SK-N-SH (cell line): ENCODE measurements around the gene FYN. TPM values are rescaled to one million over a fixed set of nuclear protein-coding genes. Genes with fewer than 3 reads are reported as not detected.

Experiments used
- CTCF ChIA-PET: fragments of 300-600, 350-600 bp; formaldehyde crosslinking; extraction: SDS; loops from one replicate; lab custom pipeline; 2021; lab: Yijun Ruan, JAX
- POLR2A ChIA-PET: fragments of 350-600 bp; sonication (Branson Sonifier 250); formaldehyde crosslinking; extraction: SDS; loops from one replicate; lab custom pipeline; 2020; ENCODE audit warnings: antibody characterized with exemption, inconsistent platforms; lab: Yijun Ruan, JAX
- DNase-seq: peaks from one replicate; pipeline ENCODE4 v3.0.0; 2012
- H2AFZ ChIP-seq: fragments of 200-600 bp; sonication (generic); 2 replicates; pipeline ENCODE4 v1.8.1; 2016; ENCODE audit warnings: antibody characterized with exemption, mild to moderate bottlenecking, low read depth
- H3F3A ChIP-seq: fragments of 200-600 bp; sonication (generic); replicated peaks from 2 replicates; pipeline ENCODE3; 2016; ENCODE audit warnings: antibody characterized with exemption, mild to moderate bottlenecking; ENCODE audit not compliant: insufficient read depth
- H3K27ac ChIP-seq, 2 experiments: fragments of 200-500 bp in 1 of 2; fragments of 200-600 bp in 1 of 2; sonication (Bioruptor generic) in 1 of 2; sonication (generic), shearing (Covaris generic) in 1 of 2; 2 replicates each; pipeline versions ENCODE4 v1.5.1 to v1.6.1; 2014 to 2016; ENCODE audit warnings: low read depth in 2 of 2, inconsistent platforms in 1 of 2, low read length in 1 of 2, mild to moderate bottlenecking in 1 of 2, mixed read lengths in 1 of 2
- H3K27me3 ChIP-seq: fragments of 200-600 bp; sonication (generic), shearing (Covaris generic); 2 replicates; pipeline ENCODE4 v1.6.1; 2016; ENCODE audit warnings: mixed run types; ENCODE audit not compliant: insufficient read depth
- H3K36me3 ChIP-seq, 2 experiments: fragments of 200-500 bp in 1 of 2; fragments of 200-600 bp in 1 of 2; sonication (Bioruptor generic) in 1 of 2; sonication (generic) in 1 of 2; replicated peaks in 1 of 2; 2 replicates each; pipeline versions ENCODE3 to v1.5.1; 2014 to 2016; ENCODE audit warnings: low read length in 1 of 2, mild to moderate bottlenecking in 1 of 2; ENCODE audit not compliant: insufficient read depth in 2 of 2, control insufficient read depth in 1 of 2
- H3K4me1 ChIP-seq, 2 experiments: fragments of 200-500 bp in 1 of 2; fragments of 200-600 bp in 1 of 2; sonication (Bioruptor generic) in 1 of 2; sonication (generic), shearing (Covaris generic) in 1 of 2; 2 replicates each; pipeline versions ENCODE4 v1.5.1 to v1.6.1; 2014 to 2016; ENCODE audit warnings: low read depth in 1 of 2, low read length in 1 of 2, mixed run types in 1 of 2; ENCODE audit not compliant: insufficient read depth in 2 of 2, control insufficient read depth in 1 of 2
- H3K4me2 ChIP-seq: fragments of 200-600 bp; sonication (generic), shearing (Covaris generic); 2 replicates; pipeline ENCODE4 v1.6.1; 2017; ENCODE audit warnings: mixed run types
- H3K4me3 ChIP-seq, 2 experiments: fragments of 200-500 bp in 1 of 2; fragments of 200-600 bp in 1 of 2; sonication (Bioruptor generic) in 1 of 2; sonication (generic), shearing (Covaris generic) in 1 of 2; 2 replicates each; pipeline versions ENCODE4 v1.5.1 to v1.8.1; 2014 to 2016; ENCODE audit warnings: low read depth in 2 of 2, inconsistent platforms in 1 of 2, low read length in 1 of 2, mild to moderate bottlenecking in 1 of 2, mixed read lengths in 1 of 2, moderate library complexity in 1 of 2
- H3K79me2 ChIP-seq: fragments of 200-600 bp; sonication (generic); 2 replicates; pipeline ENCODE4 v1.8.1; 2017; ENCODE audit warnings: mild to moderate bottlenecking; ENCODE audit not compliant: insufficient read depth
- H3K9ac ChIP-seq: fragments of 200-600 bp; sonication (generic); 2 replicates; pipeline ENCODE4 v1.6.1; 2017; ENCODE audit warnings: mixed run types
- H3K9me2 ChIP-seq: fragments of 200-600 bp; sonication (generic); 2 replicates; pipeline ENCODE4 v1.6.1; 2017; ENCODE audit warnings: mixed run types
- H3K9me3 ChIP-seq: fragments of 200-600 bp; sonication (generic); 2 replicates; pipeline ENCODE4 v1.6.1; 2017; ENCODE audit warnings: mixed run types, mild to moderate bottlenecking, moderate library complexity
- H4K20me1 ChIP-seq: fragments of 200-600 bp; sonication (generic); 2 replicates; pipeline ENCODE4 v1.6.1; 2017; ENCODE audit warnings: mild to moderate bottlenecking, mixed run types; ENCODE audit not compliant: insufficient read depth
- ELF1 ChIP-seq: IDR thresholded peaks from 2 replicates; pipeline ENCODE4 v1.4.0; 2012
- EP300 ChIP-seq, 2 experiments: IDR thresholded peaks; 2 replicates each; pipeline versions ENCODE4 v1.4.0 to v1.6.1; 2012; ENCODE audit warnings: borderline replicate concordance in 1 of 2, low read depth in 1 of 2, low read length in 1 of 2
- MEF2A ChIP-seq: IDR thresholded peaks from 2 replicates; pipeline ENCODE4 v1.4.0; 2012; ENCODE audit warnings: low read depth, borderline replicate concordance
- NRF1 ChIP-seq: IDR thresholded peaks from 2 replicates; pipeline ENCODE4 v1.6.1; 2012; ENCODE audit warnings: low read depth, mild to moderate bottlenecking, low read length
- PBX3 ChIP-seq: IDR thresholded peaks from 2 replicates; pipeline ENCODE4; 2012
- RAD21 ChIP-seq: IDR thresholded peaks from 2 replicates; pipeline ENCODE4 v1.6.1; 2012; ENCODE audit warnings: mild to moderate bottlenecking, low read length
- RCOR1 ChIP-seq: fragments of 150-350 bp; IDR thresholded peaks from 2 replicates; pipeline ENCODE4 v1.6.1; 2017; ENCODE audit warnings: antibody characterized with exemption, low read length
- REST ChIP-seq: IDR thresholded peaks from 2 replicates; pipeline ENCODE4 v1.6.1; 2012; ENCODE audit warnings: mild to moderate bottlenecking, low read depth, low read length, moderate library complexity
- RFX5 ChIP-seq: IDR thresholded peaks from 2 replicates; pipeline ENCODE4 v1.6.1; 2012; ENCODE audit warnings: mild to moderate bottlenecking, improper control_type of control experiment, low read length
- RXRA ChIP-seq: IDR thresholded peaks from 2 replicates; pipeline ENCODE4 v1.4.0; 2012; ENCODE audit warnings: low read depth, mild to moderate bottlenecking, borderline replicate concordance
- SMC3 ChIP-seq: IDR thresholded peaks from 2 replicates; pipeline ENCODE4 v1.6.1; 2012; ENCODE audit warnings: low read depth, low read length, improper control_type of control experiment
- WGBS: methylation state at CpG from one replicate; pipeline ENCODE4 v1.1.6; 2017; ENCODE audit warnings: low lambda C conversion rate; 5-methylcytosine and 5-hydroxymethylcytosine counted together
- polyA plus RNA-seq, 3 experiments: library from polyadenylated mRNA; depleted of rRNA; stranded (reverse); fragments of >200 nt; gene quantifications; 2 replicates each; pipeline ENCODE4 v1.2.3, GENCODE V29; 2012
- TF ChIP-seq, protein P1 (sequence below): fragments of 150-350 bp; IDR thresholded peaks from 2 replicates; pipeline ENCODE4 v1.6.1; 2016; ENCODE audit warnings: mild to moderate bottlenecking, low read depth, low read length

FYN gene
- polyA plus RNA-seq, 1 of the 3 experiments (the other 2 are of a cell fraction): 31.0 TPM

DNA sequence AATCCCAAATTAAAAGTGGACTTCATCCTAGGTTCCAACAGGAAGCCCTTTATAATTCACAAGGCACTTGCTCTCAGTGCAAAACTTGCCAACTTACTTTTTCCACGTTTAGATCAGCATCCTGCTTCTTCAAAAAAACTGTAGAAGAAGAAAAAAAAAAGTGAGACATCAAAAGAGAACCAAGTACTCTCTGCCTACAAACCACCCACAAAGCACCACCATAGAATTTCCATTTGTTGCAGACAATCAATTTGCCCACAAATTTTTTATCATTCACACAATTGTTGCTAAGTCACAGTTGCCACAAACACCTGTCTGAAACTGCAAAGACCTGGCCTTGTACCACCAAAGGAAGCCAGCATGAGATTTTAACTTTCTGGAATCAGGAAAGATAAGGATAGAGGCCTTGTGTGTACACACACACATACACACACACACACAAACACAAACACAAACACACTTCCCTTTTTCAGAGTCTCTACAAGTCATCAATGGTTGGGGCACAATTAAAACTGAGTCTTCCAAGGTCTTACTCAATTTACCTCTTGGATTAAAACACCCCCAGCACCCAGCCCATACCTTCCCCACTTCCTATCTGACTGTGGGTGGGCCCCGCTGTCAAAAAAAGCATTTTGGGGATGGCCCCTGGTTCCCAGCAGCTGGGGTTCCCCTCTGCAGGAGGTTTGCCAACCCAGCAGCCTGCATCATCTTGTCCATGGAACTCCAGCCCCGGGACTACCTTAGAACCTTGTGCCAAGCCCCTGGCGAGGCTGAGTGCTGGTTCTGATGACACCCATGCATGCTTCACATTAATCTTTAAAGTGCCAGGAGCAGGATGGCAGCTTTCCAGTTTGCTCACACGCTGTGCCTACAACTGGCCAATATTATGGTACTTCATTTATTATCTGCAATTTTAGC is 26.5 kb downstream of the FYN start:
- Histone ChIP-seq H3K4me3 (no peak overlapping the region), H3K36me3 (peaks cover 0 to 2% of the 10 kb centered on the region in 2 experiments), H3K9ac (no peak overlapping the region), H3K27me3 (no peaks in the 10 kb centered on the region), H3F3A (no peaks in the 10 kb centered on the region), H3K9me2 (no peaks in the 10 kb centered on the region), H3K79me2 (peaks cover 36% of the 10 kb centered on the region), H3K4me2 (no peak overlapping the region), H2AFZ (no peak overlapping the region), H3K27ac (no peak overlapping the region), H3K4me1 (peaks cover 0 to 24% of the 10 kb centered on the region in 2 experiments; a peak in 2 of 4 replicates), H4K20me1 (no peaks in the 10 kb centered on the region; the same call in none of the 2 replicates), H3K9me3 (no peaks in the 10 kb centered on the region)
- WGBS: 64% methylated on average over 4 of the region's 5 CpGs
- TF ChIP-seq PBX3 (no peak), RXRA (no peak), ELF1 (no peak), RAD21 (no peak), MEF2A (no peak), SMC3 (no peak), RFX5 (no peak), RCOR1 (no peak), NRF1 (no peak), EP300 (IDR thresholded peaks at IDR 0.05; ENCODE audit: borderline replicate concordance in 1 of 2, low read depth in 1 of 2, low read length in 1 of 2) (no peak), REST (no peak)
- TF ChIP-seq, protein P1, sequence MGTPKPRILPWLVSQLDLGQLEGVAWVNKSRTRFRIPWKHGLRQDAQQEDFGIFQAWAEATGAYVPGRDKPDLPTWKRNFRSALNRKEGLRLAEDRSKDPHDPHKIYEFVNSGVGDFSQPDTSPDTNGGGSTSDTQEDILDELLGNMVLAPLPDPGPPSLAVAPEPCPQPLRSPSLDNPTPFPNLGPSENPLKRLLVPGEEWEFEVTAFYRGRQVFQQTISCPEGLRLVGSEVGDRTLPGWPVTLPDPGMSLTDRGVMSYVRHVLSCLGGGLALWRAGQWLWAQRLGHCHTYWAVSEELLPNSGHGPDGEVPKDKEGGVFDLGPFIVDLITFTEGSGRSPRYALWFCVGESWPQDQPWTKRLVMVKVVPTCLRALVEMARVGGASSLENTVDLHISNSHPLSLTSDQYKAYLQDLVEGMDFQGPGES: no peak
- no peak for DNase-seq
- ChIA-PET CTCF (interaction anchor here (1.1 kb wide), 1 partner anchor 28 kb away, joined by 4 read pairs; no protein-coding TSS in a partner anchor), POLR2A (no interaction called here)
